ENCODE results near the gene RELL1.

RELL1 gene

DNA sequence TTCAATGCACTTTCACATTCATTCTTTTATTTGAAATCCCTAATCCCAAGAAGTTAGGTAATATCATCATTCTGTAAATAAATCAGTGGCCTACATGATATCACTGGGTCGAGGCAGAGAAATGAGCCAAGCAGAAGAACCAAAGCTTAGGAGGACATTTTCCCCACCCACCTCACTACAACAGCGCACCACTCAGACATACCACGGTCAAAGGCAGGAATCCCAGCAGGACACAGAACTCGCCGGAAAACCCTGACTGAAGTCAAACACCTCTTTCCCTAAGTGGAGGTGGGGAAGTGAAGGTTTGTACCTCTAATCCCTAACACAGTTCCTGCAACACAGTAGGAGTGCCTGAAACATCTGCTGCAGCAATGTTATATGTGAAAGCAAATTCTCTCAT is 21.5 kb downstream of the RELL1 start:
- no peak for DNase-seq

DNA sequence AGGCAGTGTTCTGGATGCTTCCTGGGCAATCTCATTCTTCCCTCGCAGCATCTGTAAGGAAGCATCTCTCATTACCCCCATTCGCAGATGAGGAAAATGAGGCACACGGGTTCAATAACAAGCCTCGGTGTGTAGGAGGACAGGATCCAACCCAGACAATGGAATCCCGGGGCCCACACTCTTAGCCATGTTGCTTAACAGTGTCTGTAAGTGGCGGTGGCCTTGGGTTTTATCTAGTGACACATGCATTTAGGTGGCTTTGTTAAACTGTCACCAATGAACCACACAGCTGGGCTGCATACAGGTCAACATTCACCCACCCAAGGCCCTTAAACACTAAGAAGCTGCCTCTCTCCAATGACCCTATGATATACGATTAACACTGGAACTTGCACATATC is 22.6 kb downstream of the RELL1 start:
- DNase-seq, result no peak

DNA sequence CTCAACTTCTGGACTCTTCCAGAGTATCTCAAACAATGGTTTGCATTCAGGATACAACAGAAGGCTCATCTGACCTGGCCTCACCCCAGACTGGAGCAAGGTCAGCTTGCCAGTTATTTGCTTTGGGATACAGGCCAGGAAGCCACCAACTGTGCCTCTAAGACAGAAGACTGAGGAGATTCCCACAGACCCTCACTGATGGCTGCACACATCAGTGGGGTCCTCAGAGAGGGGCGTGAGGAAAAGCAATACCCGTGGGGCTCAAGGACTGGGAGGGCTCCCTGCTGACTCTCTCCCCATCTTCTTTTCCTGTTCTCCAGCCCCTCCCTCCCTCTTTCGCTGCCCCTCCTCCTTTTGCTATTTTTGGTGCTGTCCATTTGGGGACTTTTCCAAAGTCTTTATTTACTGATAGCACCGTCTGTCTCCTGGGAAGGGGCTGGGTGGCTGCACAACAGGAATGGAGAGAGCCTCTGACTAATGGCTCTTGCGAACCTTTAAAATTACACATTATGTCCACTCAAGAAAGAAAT is 23.2 kb downstream of the RELL1 start:
- DNase-seq, result peak; percentile 41

DNA sequence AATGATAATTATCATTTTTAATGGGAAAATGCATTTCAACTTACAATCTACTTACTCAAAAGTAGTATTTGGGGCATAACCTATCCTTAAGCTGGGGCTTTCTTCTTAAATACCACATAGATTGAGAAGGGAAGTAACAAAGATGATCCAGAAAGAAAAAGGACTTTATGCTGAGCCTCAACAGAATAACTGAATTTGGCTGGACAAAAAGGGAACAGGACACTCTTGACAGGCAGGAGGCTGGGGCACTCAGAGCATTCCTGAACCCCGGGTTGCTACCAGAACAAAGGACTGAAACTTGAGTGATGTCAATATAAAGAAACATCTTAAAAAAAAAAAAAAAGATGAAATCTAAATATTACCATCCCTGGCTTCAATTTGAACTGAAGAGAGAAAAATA is 23.9 kb downstream of the RELL1 start:
- no peak for DNase-seq

DNA sequence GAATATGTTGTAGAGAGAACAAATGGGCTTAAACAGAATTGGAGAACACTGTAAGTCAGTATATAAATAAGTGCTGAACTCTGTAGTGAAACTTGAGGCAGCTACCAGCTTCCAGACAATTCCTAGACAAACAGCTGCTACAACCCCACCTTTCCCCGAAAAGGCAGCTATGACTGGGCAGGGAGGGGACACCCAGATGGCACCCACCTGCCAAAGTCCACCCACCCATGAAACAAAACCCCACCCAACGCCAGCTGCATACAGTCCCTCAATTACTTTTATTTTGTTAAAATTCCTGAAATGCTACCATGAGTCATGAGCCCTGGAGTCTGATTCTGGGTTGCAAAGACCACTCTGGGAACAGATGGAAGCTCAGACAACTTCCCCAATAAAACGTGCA is 24.4 kb downstream of the RELL1 start:
- peak; percentile 71 for DNase-seq

DNA sequence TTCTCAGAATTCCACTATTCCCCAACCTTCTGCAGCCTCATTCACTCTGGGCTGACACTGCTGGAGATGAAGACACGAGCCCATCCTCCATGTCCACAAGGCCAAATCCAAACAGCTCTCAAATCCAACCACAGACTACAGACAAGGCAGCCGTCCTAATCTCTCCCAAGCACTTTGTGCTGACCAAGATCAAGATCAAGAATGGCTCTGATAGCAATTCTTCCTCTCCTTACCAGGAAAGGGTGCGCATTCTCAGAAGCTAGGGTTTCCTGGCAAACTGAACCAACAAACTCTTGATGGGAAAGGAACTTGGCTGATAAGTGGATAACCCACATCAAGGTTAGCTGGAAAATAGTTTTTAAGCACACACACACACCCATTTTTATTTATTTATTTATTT is 26.5 kb downstream of the RELL1 start:
- DNase-seq, result no peak

DNA sequence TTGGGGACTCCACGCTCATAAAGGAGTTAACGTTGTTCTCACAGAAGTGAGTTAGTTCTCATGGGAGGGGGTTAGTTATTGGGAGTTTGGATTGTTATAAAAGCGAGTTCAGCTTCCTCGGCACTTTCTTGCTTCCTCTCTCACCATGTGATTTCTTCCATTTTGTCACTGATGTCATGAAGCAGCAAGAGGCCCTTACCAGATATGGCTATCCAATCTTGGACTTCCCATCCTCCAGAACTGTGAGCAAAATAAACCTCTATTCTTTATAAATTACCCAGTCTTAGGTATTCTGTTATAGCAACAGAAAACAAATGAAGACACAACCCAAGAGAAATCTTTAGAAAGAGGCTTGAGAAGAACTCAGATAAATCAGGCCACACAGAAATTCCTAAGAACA is 29.5 kb downstream of the RELL1 start:
- DNase-seq, result no peak

DNA sequence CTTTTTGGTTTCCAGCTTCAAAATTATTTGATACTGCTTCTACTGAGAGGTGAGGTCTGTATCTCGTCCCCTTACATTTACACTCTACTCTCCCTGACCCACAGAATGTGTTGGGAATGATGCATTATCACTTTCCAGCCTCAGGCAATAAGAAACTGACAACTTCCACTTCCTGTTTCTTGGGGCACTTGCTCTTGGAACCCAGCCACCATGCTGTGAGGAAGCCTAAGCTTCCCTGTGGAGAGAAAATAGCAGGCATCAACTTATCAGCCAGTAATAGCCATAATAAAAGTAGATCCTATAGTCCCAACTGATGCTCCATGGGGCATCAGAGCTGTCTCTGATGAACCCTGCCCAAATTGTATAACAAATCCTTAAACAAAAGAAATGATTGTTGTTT is 32.6 kb downstream of the RELL1 start:
- DNase-seq, result no peak

DNA sequence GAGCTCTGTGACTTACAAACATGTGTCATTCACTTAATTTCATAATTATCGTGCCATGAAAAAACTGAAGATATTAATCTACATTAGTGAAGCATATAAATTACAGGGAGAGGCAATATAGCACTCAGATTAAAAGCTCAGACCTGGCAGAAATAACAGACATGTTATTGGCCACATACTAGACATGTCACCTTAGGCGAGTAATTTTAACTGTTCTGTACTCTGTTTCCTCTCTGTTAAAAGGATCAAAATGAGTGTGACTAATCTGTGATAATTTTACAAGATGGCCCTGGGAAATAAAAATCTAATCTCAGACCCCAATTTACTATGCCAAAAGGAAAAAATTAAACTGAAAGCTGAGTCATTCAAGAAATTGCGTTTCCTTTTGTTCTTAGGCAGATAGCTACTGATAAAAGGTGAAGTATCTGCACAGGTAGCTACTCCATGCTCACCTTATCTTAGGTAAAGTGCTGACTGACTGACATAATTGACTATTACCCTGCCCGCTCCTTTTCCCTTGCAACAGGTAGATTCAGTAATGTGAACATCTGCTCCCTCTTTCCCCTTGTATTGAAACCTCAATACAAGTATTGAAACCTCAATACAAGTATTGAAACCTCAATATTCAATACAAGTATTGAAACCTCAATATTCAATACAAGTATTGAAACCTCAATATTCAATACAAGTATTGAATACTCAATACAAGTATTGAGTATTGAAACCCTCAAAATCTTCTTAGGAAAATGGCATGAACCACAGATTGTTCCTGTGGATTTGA is 33.2 kb downstream of the RELL1 start:
- DNase-seq, result no peak

DNA sequence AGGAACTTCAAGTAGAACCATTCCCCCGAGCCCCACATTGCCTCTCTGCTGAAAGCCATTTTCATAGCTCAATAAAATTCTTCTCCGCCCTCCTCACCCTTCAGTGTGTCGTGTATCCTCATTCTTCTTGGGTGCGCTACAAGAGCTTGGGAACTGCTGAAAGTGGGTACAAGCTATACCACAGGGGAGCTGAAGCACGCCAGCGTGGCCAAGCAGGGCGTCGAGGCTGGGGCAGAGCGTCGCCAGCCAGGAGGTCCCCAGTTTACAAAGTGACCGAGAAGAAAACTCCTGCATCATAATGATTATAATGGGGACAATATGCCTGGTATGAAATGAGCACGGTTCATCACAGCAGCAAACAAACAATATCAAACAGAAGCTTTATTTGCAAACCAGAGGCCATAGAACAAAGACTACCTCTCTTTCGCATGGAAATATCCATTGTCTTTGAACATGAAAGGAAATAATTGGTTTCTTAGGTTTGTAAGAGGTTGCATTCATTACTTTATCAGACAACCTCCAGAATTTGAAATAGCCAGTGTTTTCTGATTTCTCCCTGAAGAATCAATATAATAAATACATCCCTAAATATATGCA is 34.3 kb downstream of the RELL1 start:
- no peak for DNase-seq

DNA sequence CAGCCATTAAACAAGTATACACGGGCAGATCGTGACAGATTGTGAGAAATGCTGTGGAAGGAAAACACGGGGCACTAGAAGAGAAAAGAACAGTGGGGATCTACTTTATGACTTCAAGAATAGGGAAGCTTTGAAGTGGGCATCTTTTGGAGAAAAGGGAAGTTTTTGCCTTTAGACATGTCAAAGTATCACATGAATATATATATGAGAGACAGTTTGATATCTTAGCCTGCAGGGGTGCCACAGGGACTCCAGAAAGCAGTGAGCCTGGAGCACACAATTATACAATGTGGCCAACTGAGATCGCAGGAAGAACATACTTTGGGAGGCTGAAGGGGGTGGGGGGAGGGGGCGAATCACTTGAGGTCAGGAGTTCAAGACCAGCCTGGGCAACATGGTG is 35.7 kb downstream of the RELL1 start:
- DNase-seq, result no peak

DNA sequence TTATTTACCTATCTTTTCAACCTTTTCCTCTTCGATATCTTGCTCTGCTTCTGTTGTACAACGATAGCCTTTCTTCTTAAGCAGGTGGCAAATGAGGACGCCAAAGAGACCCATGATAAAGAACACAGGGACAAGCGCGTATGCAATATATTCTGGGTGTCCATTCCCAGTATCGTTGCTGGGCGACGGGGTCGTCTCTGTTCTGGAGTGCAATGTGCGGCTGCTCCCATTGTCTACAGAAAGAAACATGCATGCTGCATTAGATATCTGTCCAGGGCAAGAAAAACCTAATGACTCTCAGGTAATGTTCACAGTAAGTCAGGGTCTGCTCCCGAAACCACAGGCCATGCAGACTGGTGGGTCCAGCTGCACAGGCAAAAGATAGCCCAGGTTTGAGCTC is 36.9 kb downstream of the RELL1 start:
- no peak for DNase-seq

DNA sequence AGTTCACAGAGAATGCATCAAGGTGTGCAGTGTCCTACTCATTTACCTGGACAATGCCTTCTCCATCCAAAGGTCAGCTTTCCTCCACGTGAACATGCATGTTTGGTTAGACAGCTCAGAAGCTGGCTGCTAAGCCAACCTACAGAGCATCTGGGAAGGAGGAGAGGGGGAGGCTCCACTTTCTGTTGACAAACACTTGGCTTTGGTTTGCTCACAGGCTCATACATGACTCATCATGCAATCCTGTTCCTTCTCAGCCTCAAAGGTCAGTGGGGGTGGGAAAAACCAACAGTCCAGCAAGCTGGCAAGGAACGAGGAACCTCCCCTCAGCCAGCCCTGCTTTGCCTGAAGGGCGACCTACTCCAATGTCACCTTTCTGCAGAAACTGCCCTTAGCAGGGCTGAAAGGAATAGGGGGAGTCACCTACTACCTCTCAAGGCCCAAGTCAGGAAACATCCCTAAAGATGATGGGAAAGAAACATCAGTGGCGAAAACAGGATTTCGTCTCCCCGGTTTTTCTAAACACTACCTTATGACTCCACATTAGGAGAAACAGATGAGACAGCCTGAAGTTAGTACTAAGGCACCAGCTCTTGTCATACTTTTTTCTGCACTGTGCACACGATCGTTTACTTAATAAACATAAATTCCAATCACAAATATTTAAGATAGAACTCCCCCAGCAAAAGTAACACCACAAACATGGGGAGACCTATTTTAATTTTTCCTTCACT is 37.9 kb downstream of the RELL1 start:
- no peak for DNase-seq

DNA sequence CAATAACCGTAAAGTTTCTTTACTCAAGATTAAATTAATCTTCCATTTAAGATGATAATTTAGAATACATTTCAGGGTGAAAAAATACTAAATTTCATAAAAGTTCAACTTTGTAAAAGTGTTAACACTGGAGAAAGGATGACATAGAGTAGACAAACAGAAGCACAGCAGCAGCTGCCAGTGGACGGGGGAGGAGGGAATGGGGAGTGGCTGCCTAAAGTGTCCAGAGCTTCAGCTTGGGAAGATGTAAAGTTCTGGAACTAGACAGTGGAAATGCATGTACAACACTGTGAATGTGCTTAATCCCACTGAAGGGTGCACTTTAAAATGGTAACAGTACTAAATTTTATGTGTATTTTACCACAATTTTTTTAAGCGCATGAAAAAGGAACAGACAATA is 39.9 kb downstream of the RELL1 start:
- no peak for DNase-seq

DNA sequence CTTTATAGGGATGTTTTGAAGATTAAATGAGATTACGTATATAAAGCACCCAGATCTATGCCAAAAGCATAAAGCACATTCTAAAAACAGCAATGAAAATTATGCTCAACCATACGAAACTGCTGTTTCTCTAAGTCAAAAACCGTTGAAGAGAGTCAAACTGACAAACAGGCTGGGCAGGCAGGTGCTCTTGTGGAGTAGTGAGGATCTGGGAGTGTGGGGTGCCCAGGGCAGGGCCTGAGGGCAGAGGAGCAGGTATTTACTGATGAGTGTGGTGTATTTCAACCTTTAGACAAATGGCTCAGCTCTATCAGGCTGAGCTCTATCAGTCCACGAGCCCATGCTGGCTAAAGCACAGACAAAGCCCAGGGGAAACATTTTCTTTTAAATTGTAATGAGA is 40.4 kb downstream of the RELL1 start:
- DNase-seq, result no peak

DNA sequence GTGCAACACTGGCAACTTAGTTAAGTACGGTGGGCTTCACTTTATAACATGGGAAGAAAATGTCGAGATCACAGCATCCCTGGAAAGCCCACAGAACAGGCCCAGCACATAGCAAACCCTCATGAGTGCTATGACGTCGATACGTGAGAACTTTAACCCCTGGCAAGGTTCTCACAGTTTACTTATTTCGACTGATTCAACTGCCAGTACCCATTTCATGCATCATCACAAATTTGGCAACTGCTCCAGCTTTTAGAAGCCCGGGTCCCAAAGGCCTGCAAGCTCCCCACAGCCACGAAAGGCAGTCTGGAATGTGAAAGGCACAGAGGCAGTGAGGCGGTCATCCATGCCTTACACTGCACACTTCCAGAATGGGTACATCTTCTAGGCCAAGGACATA is 41.2 kb downstream of the RELL1 start:
- DNase-seq, result no peak

DNA sequence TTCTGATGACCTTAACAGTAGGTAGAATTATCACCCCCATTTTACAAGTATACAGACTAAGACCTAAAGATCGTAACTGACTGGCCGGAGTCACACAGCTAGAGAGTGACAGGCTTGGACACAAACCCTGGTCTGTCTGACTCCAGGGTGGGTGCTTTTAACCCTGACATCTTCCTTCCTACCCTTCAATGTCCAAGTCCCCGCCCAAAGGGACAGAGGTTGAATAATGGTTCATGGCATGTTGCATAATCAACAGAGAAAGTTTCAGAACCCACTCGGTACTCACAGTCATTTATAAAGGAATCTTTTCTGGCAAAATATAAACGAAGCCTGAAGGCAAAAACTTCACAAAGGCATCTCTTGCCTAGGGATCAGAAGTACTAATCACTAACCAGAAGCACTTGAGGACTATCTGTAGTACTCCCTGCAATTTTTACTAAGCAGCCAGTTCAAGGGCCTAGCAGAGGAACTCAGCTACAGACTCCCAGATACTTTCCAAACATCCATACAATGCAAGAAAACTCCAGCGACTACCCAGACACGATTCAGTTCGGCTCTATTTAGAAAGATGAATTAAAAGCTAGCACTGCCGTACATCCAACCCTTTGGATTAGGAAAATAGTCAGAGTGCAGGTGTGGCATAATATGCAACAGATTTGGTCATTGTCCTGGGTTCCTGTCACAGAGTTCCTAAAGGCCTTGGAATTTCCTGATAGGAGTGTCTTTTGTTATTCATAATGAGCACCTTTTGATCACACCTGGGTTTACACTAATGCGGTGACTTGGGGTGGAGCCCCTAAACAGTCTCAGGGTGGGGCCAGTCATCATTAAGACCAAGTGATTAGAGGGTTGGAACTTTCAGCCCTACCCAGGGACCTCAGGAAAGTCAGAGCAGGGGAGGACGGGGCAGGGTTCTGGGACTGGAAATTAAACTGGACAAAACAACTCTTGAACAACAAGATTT is 44.0 kb downstream of the RELL1 start:
- DNase-seq, result no peak

DNA sequence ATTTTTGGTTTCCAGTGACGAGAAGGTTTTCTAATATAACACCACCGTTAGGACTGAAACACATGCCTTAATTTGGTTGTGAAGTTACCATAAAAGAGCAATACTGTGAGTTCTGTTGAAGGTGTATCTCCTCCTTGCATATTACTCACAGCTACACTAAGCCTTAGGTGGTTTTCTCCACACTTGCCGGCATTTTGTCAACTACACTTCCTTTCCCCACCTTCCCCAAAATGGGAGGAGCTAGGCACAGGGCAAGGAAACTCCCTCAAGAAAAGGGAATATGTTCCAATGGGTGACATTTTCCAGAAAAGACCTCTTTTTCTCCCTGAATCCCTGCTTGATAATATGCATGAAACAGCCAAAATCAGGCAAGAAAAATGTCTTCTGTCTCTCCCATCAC is 44.8 kb downstream of the RELL1 start:
- no peak for DNase-seq

DNA sequence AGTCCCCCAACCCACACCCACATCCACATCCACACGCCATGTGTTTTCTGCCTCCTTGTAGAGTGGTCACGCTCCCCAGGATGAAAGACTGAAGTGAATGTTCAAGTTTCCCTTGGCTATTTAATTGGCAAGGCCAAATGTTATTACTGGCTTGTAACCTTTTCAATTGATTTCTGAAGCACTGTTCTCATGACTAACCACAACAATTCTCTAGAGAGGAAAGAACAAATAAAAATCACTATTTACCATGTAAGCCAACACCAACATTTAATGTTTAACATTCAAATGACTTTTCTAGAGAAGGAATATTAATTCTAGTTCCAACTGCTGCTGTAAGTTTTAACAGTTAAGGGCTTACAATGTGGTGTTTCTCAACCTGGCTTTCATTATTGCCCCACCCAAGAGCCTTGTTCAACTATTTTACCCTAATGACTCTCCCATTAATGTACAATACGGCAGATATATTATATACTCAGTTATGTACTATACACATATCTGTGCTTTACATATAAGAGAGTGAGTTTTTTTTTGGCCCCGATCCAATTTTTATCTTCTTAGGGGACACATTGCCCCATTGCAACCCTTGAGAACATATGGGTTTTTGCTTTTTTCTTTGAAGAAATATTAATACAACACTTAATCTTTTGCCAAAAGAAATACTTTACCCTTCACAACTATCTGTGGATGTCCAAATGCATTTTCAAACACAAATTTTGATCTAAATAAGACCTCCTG is 46.5 kb downstream of the RELL1 start:
- no peak for DNase-seq

DNA sequence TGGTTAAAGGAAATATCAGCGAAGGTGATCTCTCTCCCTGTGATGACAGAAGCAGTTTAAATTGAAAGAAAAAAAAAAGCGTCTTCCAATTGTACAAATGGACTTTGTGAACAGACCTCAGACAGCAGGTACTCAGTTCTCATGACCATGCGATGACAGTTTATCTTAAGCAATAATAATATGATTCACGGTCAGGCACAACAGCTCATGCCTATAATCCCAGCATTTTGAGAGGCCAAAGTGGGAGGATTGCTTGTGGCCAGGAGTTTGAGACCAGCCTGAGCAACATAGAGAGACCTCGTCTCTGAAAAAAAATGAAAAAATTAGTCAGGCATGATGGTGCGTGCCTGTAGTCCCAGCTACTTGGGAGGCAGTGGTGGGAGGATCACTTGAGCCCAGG is 51.0 kb downstream of the RELL1 start:
- no peak for DNase-seq

DNA sequence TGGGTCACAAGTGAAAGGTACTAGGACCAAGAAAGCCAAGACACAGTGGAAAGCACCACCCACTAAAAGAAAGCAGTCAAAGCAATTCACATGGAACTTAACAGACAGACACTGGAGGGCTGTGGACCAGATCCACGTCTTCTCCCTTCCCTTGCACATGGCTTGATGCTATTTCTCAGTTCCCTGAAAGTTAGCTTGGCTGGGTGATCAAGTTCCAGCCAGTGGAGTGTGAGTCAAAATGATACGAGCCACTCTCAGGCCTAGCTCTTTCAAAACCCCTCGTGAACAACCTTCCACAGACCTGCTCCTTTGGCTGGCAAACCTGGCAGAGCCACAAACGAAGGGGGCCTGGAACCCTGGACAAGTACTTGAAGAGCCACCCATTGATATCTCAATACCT is 52.0 kb downstream of the RELL1 start:
- no peak for DNase-seq

DNA sequence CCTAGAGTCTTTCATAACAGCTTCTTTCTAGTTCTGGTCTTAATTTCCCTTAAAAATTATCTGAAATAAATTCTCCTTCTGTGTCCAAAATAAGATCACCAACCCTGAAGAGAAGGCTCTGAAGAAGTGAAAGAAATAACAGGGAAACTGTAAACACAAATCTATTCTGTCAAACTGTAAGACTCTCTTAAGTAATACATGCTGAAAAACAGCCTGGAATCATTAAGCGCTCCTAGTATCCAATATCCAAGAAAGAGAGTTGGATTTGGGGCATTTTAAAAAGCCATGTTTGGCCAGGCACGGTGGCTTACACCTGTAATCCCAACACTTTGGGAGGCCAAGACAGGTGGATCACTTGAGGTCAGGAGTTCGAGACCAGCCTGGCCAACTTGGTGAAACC is 53.3 kb downstream of the RELL1 start:
- no peak for DNase-seq
